SK-N-MC (cell line): ENCODE results near the gene NCOA3.
"Not testable (repeated sequence)": the region's sequence is repeated elsewhere in the genome, so short reads cannot be mapped to it uniquely, and the experiment has no call there.

Source experiments
- EZH2 ChIP-seq: fragments of 200-600 bp; sonication (generic); IDR thresholded peaks from one replicate; pipeline ENCODE4 v1.6.1; 2017; ENCODE audit warnings: antibody characterized with exemption
- POLR2AphosphoS5 ChIP-seq: IDR thresholded peaks from 2 replicates; pipeline ENCODE4 v1.6.1; 2012; ENCODE audit warnings: mild to moderate bottlenecking, low read depth, low read length, borderline replicate concordance

- not testable (repeated sequence) for TF ChIP-seq EZH2, POLR2AphosphoS5
These were observed 5.7 kb downstream of the NCOA3 start for GRCh38 chr20:47507275-47507981.
